NCI-H1436 (cell line): ENCODE measurements around the gene PRICKLE4.
A peak's percentile ranks its signal among the peaks of the same experiment; 100 is the strongest.

ENCODE experiments used
- DNase-seq: peaks from one replicate; lab custom pipeline; 2025; lab: John Stamatoyannopoulos, UW

PRICKLE4 gene

GRCh38 chr6:41771058-41771983, 9.3 kb upstream of the PRICKLE4 start:
- DNase-seq, result no peak

- DNase-seq, result no peak
Observed at GRCh38 chr6:41774841-41775240, 5.7 kb upstream of the PRICKLE4 start.

- no peak for DNase-seq
Observed at GRCh38 chr6:41775293-41775882, 5.2 kb upstream of the PRICKLE4 start.

- DNase-seq, result no peak
Observed at GRCh38 chr6:41777551-41778285, 2.9 kb upstream of the PRICKLE4 start.

GRCh38 chr6:41778895-41779294, 1.7 kb upstream of the PRICKLE4 start:
- no peak for DNase-seq

- no peak for DNase-seq
Observed at GRCh38 chr6:41779336-41779735, 1.2 kb upstream of the PRICKLE4 start.

GRCh38 chr6:41779788-41780550, 613 bp upstream of the PRICKLE4 start, which contains the start of gene FRS3:
FRS3 (minus strand) TSS chr6:41779900; CDS start chr6:41776987, 2,913 bp downstream.
- DNase-seq, result peak; percentile 91

GRCh38 chr6:41781366-41781730, 766 bp downstream of the PRICKLE4 start:
- no peak for DNase-seq

- no peak for DNase-seq
Observed at GRCh38 chr6:41783106-41783780, 2.7 kb downstream of the PRICKLE4 start.

- no peak for DNase-seq
Observed at GRCh38 chr6:41784581-41785171, 4.1 kb downstream of the PRICKLE4 start.

GRCh38 chr6:41785254-41785653, 4.7 kb downstream of the PRICKLE4 start:
- no peak for DNase-seq

- no peak for DNase-seq
Observed at GRCh38 chr6:41785689-41786450, 5.3 kb downstream of the PRICKLE4 start.

GRCh38 chr6:41786451-41787218, 6.1 kb downstream of the PRICKLE4 start:
- peak; percentile 78 for DNase-seq

- peak; percentile 91 for DNase-seq
Observed at GRCh38 chr6:41787219-41787917, 6.8 kb downstream of the PRICKLE4 start, which contains the start of gene TOMM6. TOMM6 (plus strand) TSS chr6:41787694; CDS start chr6:41787698, 4 bp downstream.

- no peak for DNase-seq
Observed at GRCh38 chr6:41789390-41789724, 8.8 kb downstream of the PRICKLE4 start.

- no peak for DNase-seq
Observed at GRCh38 chr6:41790045-41790444, 9.5 kb downstream of the PRICKLE4 start.

GRCh38 chr6:41791305-41791704, 10.7 kb downstream of the PRICKLE4 start:
- no peak for DNase-seq

GRCh38 chr6:41791984-41792383, 11.4 kb downstream of the PRICKLE4 start:
- no peak for DNase-seq

- no peak for DNase-seq
Observed at GRCh38 chr6:41796474-41796873, 15.9 kb downstream of the PRICKLE4 start.
